Measurements from ENCODE around the gene TBC1D14.
A peak's percentile ranks its signal among the peaks of the same experiment; 100 is the strongest.

TBC1D14 gene

GRCh38 chr4:7041801-7042502, 132.3 kb downstream of the TBC1D14 start:
- TF ChIP-seq, protein P1, sequence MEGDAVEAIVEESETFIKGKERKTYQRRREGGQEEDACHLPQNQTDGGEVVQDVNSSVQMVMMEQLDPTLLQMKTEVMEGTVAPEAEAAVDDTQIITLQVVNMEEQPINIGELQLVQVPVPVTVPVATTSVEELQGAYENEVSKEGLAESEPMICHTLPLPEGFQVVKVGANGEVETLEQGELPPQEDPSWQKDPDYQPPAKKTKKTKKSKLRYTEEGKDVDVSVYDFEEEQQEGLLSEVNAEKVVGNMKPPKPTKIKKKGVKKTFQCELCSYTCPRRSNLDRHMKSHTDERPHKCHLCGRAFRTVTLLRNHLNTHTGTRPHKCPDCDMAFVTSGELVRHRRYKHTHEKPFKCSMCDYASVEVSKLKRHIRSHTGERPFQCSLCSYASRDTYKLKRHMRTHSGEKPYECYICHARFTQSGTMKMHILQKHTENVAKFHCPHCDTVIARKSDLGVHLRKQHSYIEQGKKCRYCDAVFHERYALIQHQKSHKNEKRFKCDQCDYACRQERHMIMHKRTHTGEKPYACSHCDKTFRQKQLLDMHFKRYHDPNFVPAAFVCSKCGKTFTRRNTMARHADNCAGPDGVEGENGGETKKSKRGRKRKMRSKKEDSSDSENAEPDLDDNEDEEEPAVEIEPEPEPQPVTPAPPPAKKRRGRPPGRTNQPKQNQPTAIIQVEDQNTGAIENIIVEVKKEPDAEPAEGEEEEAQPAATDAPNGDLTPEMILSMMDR (IDR thresholded peaks at IDR 0.05; ENCODE audit: low read length, missing control alignments), result no peak
- no peak for DNase-seq (ENCODE audit: low read depth)
- H3K4me3 ChIP-seq (replicated peaks; ENCODE audit: low read depth, low read length), result peak overlapping the region; percentile 75

DNA sequence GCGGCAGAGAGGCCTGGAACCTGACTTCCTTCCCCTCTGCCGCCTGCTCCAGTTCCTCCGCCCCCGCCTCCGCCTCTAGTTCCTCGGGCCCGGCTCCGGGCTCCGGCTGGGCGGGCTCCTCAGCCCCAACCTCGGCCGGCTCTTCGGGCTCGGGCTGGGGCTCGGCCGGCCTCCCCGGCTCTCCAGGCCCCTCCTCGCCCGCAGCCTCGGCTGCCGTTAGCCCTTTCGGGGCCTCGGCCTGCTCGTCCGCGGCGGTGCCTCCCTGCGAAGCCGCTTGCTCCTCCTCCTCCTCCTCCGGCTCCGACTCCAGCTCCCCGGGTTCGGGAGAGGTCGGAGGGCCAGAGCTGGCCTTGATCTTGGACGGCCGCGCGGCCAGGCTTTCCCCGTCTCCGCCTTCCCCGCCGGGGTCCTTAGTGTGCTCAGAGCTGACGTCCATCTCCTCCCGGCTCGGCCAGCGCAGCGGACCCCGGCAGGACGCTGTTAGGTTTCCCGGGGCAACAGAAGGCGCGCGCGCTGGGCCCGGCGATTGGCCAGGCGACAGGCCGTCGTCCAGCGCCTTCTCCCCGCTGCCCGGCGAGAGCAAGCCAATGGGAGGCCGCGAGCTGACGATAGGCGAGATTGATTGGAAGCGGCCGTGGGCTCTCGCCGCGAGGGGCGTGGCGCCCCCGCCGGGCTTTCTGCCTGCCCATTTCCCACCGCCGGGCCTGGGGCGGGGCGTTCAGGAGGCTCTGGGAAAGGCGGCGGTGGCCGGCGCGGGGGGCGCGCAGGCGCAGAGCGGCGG, 133.1 kb downstream of the TBC1D14 start:
- peak overlapping the region; percentile 75 for H3K4me3 ChIP-seq (replicated peaks; ENCODE audit: low read depth, low read length)
- TF ChIP-seq, protein P1 (IDR thresholded peaks at IDR 0.05; ENCODE audit: low read length, missing control alignments), result no peak
- peak; percentile 98 for DNase-seq (ENCODE audit: low read depth)

DNA sequence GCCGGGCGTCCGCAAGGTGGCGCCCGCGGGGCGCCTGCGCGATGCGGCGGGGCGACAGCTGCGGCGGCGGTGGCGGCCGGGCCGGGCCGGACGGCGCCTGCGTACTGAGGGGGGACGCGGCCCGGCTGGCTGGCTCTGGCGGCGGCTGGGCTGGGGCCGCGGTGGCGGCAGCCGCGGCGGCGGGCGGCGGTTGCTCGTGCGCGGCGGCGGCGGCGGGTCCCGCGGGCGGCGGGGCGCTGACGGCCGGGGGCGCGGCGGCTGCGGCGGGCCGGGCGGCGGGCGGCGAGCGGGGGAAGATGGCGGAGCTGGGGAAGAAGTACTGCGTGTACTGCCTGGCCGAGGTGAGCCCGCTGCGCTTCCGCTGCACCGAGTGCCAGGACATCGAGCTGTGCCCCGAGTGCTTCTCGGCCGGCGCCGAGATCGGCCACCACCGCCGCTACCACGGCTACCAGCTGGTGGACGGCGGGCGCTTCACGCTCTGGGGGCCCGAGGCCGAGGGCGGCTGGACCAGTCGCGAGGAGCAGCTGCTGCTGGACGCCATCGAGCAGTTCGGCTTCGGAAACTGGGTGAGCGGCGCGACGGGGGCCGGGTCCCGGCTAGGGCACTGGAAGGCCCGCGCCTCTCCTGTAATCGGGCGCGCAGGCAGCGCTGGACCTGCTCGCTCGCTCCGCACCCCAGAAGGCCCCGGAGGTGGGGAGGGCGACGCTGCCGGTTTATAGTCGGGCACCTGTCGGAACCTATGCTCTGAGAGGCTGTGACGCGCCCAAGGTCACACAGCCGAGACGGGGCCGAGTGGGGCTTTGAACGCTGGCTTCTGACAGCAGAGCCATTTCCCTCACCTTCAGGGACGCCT, 133.9 kb downstream of the TBC1D14 start, which contains the start of gene TADA2B:
Gene TADA2B, plus strand, starts transcription at position 89 of the 853 bp plus-strand sequence. Its CDS starts 208 bp downstream, at position 297.
- TF ChIP-seq, protein P1 (IDR thresholded peaks at IDR 0.05; ENCODE audit: low read length, missing control alignments), result no peak
- peak within 1 kb of the TSS; percentile 85 for H3K4me3 ChIP-seq (replicated peaks; ENCODE audit: low read depth, low read length)
- peak; percentile 47 for DNase-seq (ENCODE audit: low read depth)

DNA sequence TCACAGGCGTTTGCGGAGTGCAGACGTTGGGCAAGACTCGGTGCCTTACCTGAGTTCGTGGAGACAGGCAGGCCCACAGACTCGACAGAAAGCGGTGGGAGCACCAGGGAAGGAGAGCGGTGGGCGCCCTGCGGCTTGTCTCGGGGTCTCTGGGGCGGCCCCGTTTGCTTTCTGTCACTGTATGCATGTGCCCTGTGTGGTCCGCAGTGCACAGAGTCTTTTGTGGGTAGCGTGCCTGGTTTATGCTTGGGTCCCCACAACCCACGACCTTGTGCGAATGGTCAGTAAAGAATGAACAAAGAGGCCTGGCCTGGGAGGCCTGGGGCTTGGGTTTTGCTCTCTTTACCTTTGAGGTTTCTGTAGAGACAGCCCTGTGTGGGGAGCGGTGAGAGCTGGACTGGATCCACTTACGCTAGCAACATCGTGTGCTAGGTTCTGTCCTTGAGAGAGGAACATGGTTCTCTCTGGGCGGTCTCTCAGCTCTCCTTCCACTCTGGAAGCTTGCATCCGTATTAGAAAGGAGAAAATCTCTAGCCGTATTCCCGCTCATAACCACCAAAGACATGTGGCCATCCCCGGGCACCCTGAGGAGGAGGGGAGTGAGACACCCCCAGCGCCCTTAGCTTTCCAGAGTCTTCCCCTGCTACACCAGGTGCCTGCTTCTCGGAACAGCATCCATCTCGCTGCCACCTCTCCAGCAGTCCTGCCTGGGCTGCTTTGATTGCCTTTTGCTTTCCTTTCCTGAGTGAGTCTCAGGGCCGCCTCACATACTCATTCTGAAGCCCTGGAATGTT, 134.7 kb downstream of the TBC1D14 start:
- DNase-seq (ENCODE audit: low read depth), result no peak
- H3K4me3 ChIP-seq (replicated peaks; ENCODE audit: low read depth, low read length), result peak overlapping the region; percentile 85
- TF ChIP-seq, protein P1 (IDR thresholded peaks at IDR 0.05; ENCODE audit: low read length, missing control alignments), result no peak

DNA sequence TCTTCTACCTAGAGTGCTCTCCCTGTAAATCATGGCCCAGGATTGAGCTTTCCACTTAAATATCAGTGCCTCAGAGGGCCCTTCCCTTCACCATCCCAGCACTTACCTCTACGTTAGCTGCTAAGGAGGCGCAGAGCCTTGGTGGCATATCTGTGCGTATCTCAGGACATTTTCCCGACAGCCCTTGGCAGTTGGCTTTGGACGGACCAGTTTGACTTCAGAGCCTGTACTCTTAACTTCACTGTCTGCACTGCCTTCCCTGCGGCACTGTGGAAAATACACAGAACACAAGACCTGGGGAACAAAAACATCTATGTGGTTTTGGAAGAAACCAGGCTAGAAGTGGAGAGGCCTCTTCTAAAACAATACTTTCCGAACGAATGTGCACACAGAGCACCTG, 135.9 kb downstream of the TBC1D14 start:
- H3K4me3 ChIP-seq (replicated peaks; ENCODE audit: low read depth, low read length), result no peak overlapping the region
- no peak for DNase-seq (ENCODE audit: low read depth)
- TF ChIP-seq, protein P1 (IDR thresholded peaks at IDR 0.05; ENCODE audit: low read length, missing control alignments), result no peak

Data from fibroblast of pulmonary artery (primary cell).